ENCODE measurements around the gene RPP40.

DNA sequence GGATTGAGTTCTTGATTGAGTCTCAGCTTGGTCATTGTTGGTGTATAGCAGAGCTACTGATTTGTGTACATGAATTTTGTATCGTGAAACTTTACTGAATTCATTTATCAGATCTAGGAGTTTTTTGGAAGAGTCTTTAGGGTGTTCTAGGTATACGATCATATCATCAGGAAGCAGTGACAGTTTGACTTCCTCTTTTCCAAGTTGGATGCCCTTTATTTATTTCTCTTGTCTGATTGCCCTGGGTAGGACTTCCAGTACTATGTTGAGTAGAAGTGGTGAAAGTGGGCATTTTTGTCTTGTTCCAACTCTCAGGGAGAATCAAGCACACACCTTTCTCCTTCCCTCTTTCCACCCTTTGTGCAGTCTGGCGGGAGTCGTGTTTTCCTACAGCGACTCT, 26.4 kb downstream of the RPP40 start:
- TF ChIP-seq, protein P1, sequence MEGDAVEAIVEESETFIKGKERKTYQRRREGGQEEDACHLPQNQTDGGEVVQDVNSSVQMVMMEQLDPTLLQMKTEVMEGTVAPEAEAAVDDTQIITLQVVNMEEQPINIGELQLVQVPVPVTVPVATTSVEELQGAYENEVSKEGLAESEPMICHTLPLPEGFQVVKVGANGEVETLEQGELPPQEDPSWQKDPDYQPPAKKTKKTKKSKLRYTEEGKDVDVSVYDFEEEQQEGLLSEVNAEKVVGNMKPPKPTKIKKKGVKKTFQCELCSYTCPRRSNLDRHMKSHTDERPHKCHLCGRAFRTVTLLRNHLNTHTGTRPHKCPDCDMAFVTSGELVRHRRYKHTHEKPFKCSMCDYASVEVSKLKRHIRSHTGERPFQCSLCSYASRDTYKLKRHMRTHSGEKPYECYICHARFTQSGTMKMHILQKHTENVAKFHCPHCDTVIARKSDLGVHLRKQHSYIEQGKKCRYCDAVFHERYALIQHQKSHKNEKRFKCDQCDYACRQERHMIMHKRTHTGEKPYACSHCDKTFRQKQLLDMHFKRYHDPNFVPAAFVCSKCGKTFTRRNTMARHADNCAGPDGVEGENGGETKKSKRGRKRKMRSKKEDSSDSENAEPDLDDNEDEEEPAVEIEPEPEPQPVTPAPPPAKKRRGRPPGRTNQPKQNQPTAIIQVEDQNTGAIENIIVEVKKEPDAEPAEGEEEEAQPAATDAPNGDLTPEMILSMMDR (IDR thresholded peaks at IDR 0.05) = no peak
- TF ChIP-seq EP300 (IDR thresholded peaks at IDR 0.05) = no peak
- no peak for TF ChIP-seq POLR2A (IDR thresholded peaks at IDR 0.05)
- TF ChIP-seq POLR2AphosphoS5 (IDR thresholded peaks at IDR 0.05) = no peak

Data from stomach (tissue), 4 donors.